GM11168 (cell line): ENCODE results near the gene SLC39A7.

Experiments used
- in situ Hi-C: fragments of 300-500 bp; cut with MboI; formaldehyde crosslinking; loops from one replicate; pipeline ENCODE4 v1.12.0; 2022; ENCODE audit warnings: low sequenced_read_pairs; ENCODE audit not compliant: unreplicated experiment

SLC39A7 gene

DNA sequence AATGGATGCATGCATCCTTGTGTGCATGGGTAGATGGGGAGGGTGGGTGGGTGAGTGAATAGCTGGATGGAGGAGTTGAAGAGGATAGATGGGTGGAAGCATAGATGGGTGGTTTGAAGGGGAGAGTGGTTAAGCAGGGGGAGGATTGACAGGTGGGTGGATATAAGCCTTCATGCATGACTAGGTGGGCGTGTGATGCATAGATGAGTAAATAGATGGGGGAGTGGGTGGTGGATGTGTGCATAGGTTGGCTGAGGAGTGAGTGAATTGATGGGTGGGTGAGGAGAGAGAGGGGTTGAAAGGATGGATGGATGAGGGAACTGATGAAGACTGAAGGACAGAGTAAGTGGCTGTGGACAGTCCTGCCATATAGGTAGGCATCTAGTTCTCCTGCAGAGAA lies 12.9 kb upstream of the SLC39A7 start:
- in situ Hi-C loops, result no loop called here

DNA sequence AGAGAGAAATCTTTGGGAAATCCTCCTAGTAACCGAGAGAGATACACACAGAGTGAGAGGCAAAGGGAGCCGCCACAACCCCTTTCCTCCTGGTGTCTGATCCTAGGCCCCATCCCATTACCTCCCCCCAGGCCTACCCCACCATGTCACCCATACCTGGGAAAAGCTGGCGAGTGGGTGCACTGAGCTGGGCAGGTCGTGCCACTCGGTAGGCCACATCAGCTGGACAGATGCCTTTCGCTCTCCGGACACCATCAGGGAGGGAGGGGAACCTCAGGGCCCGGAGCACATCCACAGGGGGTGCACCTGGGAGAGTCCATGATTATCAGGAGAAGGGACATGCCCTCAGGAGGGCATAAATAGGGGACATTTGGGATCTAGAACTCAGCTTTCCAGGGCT lies 11.5 kb upstream of the SLC39A7 start:
- in situ Hi-C loops, result no loop called here

GRCh38 chr6:33189625-33190448 lies 10.8 kb upstream of the SLC39A7 start:
- in situ Hi-C loops, result no loop called here

DNA sequence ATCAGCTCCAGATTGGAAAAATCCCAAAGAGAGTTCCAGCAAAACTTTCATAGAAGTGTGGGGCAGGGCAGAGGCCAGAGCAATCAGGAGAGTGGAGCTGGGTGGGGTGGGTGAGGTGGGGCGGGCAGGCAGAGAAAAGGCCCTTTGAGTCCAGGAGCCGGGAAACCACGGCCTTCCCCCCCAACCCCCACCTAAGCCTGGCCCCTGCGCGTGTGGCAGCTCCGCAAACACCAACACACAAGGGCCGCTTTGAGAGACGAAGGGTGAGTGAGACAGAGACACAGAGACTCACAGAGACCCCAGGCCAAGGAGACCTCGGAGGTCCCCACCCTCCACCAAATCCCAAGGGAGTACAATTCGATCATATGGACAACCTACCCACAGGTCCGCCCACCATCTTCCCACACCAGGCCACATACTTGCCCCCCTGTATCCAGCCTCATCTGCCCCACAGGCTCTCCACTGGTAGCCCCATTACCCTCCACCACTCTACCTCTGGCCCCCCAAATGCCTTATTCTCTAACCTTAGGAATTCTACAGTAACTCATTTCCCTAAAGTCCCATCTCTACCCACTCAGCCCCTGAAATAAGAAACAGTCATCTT lies 10.1 kb upstream of the SLC39A7 start:
- in situ Hi-C loops, result no loop called here

GRCh38 chr6:33191383-33192104 lies 9.1 kb upstream of the SLC39A7 start:
- in situ Hi-C loops, result no loop called here

DNA sequence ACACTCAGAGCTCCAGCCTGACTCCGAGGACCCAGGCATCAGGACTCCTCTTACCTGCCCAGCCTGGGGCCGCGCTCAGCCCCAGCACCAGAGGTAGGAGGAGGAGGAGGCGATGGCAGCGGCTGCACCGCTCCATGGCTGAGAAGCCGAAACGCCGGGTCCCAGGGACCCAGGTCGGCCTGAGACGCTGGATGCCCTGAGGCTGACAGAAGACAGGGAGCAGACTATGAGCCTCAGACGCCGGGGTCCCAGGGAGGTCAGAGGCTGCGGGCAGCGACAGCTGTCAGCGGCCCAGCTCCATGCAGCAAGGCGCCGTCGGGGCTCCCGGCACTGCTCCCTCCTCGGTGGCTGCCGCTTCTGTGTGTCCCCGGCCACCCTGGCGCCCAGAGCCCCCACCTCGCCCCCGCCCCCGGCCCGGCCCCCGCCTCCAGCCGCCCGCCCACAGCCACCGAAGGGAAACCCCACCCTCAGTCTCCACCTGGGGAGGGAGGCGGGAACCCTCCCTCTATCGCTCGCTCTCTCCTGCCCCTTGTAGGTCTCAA lies 8.5 kb upstream of the SLC39A7 start, which contains the start of gene COL11A2:
Gene COL11A2 (minus strand): TSS at position 363 of the 542 bp plus-strand sequence. CDS start 227 bp downstream, at position 136.
- in situ Hi-C loops, result no loop called here

DNA sequence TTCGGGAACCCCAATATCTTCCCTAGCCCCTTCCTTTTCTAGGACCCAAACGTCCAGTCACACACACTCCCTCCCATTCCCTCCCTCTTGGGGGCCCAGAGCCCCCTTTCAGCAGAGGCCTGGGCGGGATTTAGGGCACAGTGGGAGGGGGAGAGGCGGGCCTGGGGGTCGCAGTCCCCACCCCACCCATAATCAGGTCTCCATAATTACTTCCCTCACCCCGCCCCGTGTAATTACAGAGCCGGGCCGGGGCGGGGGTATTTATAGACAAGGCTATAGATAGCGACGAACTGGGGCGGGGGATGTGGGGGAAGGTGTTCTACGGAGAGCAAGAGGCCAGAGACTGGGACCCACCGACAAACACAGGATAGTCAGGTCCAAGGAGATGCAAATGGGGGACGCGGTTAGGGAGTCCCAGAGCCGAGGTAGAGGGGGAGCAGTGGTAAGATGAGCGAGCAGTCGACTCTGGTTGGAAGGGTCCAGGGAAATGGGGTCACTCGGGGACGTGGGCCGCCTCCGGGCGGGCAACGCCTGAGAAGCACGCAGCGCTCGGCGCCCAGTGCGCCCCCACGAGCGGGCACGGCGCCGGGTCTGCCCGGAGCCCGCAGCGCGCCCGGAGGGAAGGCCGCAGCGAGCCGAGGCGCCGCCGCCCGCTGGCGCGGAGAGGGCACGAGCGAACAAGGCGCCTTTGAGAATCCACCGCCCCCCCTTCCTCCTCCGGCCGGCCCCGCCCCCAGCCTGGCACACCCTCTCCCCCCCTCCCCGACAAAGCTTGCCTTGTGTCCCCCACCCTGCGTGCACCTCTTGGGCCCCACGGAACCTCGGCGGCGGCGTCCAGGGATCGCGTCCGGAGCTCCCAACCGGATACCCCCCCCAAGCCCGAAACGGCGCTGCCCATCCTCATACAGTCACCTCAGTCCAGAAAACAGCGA lies 7.7 kb upstream of the SLC39A7 start:
- in situ Hi-C loops, result no loop called here

DNA sequence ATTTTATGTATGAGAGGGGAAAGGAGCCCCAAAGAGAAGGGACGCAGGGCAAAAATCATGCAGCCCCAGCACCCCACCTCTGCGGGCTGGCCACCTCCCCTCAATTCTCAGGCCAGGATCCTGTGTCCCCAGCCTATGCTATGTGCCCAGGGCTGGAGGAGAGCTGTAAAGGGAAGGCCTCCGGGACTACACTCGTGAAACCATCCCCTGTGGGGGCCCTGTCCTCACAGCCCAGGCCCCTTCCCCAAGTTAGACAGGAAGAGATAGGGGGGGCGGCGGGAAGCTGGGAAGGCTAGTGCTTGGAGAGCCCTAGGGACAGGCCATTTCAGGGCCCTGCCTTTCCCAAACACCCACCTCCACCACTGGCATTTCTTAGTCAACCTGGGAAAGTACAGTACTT lies 7.0 kb upstream of the SLC39A7 start:
- in situ Hi-C loops, result no loop called here

GRCh38 chr6:33194431-33194979 lies 6.2 kb upstream of the SLC39A7 start:
- in situ Hi-C loops, result no loop called here

DNA sequence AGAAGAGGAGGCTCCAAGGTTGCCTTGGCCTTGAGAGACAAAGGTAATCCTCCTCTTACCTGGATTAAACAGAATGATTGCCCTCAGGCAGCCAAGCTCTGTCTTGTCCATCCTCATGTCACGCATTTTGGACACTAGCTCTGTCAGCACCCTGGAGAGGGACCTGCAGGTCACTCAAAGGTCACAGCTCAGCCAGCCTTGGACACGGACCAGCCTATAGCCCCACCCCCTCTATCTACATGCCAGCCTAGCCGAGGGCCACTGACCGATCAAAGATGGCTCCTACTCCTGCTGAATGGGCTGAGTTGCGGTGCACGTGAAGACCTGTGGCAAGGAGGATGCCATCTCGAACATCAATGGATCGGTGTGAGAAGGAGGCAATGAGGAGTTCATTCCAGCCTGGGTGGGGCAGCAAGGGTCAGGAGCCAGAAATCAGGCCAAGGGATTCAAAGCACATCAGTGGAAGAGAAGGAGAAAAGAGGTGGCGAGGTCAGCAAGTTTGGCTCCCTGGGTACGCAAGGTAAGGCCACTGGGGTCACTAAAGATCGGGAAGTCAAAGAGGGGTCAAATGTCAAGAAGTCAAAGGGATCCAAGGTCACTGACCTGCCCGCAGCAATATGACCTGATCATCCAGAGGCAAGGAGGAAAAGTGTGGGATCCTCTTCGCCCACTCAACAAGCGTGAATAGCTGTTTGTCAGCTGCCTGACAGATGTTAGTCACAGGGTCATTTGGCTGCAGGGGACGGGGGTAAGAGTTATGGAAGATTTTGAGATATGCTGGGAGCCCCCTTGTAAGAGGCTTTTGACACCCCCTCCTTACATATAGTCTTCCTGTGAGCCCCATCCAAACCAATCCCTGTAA lies 5.1 kb upstream of the SLC39A7 start:
- in situ Hi-C loops, result no loop called here

DNA sequence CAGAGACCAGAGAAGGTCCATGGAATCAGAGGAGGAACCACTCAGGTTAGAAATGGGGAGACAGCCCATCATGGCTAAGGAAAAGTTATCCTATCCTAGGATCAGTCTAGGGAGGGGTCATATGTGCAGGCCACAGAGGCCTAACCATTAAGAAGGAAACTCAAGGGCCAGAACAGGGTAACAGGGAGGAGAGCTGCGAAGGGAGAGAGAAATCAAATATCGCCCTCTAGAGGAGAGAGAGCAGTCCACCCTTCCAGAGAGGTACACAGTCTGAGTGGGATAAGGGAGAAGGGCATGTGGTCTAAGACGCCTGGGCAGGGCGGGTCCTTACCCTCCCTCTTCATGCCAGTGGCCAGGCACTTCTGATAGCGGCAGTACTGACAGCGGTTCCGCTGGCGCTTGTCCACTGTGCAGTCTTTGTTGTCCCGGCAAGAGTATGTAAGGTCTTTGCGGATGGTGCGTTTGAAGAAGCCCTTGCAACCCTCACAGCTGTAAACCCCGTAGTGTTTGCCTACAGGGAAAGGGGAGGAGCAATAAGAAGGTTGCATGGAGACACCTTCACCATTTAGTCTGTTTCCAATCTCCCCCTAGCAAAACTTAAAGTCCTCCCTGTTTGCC lies 3.1 kb upstream of the SLC39A7 start:
- in situ Hi-C loops, result no loop called here

DNA sequence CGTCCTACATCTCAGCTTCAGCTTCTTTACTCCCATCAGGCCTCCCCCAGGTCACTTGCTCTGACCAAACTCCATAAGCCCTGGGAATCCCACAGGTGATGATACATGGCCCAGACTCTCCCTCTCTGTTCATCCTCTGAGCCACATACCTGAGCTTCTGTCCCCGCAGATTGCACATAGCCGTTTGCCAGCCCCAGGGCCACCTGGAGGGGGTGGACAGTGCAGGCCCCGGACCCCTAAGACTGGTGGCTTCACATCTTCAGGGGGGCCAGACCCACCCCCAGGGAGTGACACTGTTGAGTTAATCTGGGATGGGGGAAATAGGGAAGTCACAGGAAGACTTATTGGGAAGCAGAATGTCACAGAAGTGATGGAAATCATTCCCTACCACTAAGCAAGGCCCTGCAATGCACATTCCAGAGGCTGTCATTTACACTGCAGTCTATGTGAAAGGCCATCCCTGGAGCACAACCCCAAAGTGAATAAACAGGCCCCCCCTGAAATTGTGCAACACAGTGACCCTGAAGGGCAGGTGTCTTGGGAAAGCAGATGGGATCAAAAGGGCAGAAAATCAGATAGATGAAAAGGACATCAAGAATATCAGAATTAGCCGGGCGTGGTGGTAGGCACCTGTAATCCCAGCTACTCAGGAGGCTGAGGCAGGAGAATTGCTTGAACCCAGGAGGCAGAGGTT lies 2.4 kb upstream of the SLC39A7 start:
- in situ Hi-C loops, result no loop called here

DNA sequence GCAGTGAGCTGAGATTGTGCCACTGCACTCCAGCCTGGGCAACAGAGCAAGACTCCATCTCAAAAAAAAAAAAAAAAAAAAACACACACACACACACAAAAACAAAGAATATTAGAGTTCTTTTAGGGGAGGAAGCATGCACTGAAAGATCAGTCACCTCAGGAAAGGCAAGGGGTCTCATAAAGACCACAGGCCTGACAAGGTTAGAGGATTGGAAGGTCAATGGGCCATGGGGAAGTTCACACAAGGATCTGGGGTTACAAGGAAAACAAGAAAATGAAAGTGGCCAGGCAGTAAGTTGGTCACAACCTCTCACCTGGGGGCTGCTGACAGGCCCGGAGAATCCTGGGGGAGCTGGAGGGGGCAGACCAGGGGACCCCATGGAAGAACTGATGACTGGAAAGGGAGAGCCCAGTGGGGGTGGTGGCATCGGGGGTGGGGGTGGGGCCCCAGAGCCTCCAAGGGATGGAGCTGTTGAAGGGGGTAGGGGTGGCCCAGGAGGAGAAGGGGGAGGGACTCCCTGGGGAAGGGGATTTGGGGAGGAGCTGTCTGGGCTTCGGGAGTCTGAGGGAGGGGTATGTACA lies 1.7 kb upstream of the SLC39A7 start:
- in situ Hi-C loops, result no loop called here

DNA sequence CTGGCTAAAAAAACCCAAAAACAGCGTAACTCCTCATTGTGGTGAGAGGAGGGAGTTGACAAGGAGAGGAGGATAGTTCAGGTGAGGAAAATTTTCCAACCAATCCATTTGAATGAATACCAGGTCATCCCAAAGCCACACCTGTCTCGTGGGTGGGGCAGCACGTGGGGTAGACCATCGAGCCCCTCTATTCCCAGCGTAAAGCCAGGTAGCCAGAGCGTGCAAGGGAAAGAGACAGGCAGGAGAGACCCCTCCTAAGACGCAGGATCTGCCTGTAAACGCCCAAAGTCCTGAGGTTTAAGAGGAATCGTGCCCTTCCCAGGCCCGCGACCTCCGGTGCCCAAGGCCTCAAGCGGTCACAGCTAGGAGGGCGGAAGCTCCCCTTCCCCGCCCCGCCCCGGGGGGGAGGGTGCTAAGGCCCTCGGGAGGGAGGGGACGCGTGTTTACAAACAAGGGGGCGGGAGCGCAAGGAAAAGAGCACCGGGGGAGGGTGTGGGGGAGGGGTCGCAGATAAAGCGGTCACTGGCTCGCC lies 914 bp upstream of the SLC39A7 start:
- in situ Hi-C loops, result no loop called here

DNA sequence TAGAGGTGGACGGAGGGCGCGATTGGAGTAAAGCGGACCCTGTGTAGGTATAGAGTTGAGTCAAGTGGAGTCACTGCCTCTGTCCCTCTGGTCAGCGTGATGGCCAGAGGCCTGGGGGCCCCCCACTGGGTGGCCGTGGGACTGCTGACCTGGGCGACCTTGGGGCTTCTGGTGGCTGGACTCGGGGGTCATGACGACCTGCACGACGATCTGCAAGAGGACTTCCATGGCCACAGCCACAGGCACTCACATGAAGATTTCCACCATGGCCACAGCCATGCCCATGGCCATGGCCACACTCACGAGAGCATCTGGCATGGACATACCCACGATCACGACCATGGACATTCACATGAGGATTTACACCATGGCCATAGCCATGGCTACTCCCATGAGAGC lies 479 bp downstream of the SLC39A7 start:
- in situ Hi-C loops, result no loop called here

- in situ Hi-C loops, result no loop called here
Observed at GRCh38 chr6:33201935-33202334, 1.3 kb downstream of the SLC39A7 start.

- in situ Hi-C loops, result no loop called here
Observed at GRCh38 chr6:33202799-33203198, 2.1 kb downstream of the SLC39A7 start.
